HepG2 (cell line): Measurements from ENCODE around the gene HPS3. TPM values are rescaled to one million over a fixed set of nuclear protein-coding genes. Genes with fewer than 3 reads are reported as not detected.

Source experiments
- ATAC-seq: fragments of 200-7000 bp; cut with Tn5 transposase; 3 replicates; pipeline ENCODE4 v1.9.1; 2020; ENCODE audit warnings: mild to moderate bottlenecking, moderate library complexity
- BruUV-seq: library from RNA; stranded (reverse); fragments of 400-500 nt; replicated peaks from 2 replicates; lab custom pipeline; 2021; lab: Mats Ljungman, UMichigan
- CTCF ChIA-PET: fragments of 300-600 bp; formaldehyde crosslinking; extraction: SDS; loops from one replicate; lab custom pipeline; 2021; ENCODE audit warnings: low total read pairs, inconsistent platforms, low intra/inter-chr PET ratio; lab: Yijun Ruan, JAX
- POLR2A ChIA-PET: fragments of 350-600 bp; sonication (Branson Sonifier 250); formaldehyde crosslinking; loops from one replicate; lab custom pipeline; 2020; ENCODE audit warnings: antibody characterized with exemption, inconsistent platforms; lab: Yijun Ruan, JAX
- DNase-seq: peaks from one replicate; pipeline ENCODE4 v3.0.0-alpha.2; 2015; ENCODE audit warnings: low spot score
- FAIRE-seq: peaks from 3 replicates; lab custom pipeline; 2011; peaks lifted over from hg19 to GRCh38; lab: Jason Lieb, UNC
- H2AFZ ChIP-seq: one replicate; pipeline ENCODE4 v1.6.1; 2011; ENCODE audit warnings: low read length, inconsistent platforms
- H3K27ac ChIP-seq: fragments of 300-600 bp; 3 replicates; pipeline ENCODE4 v1.8.0; 2011; ENCODE audit warnings: mixed run types, mild to moderate bottlenecking, mixed read lengths, low read length, inconsistent platforms; ENCODE audit not compliant: insufficient read depth; ENCODE audit errors: extremely low read length
- H3K27me3 ChIP-seq, 2 experiments: fragments of 200-600 bp in 1 of 2; 2 replicates in 1 of 2; 3 replicates in 1 of 2; pipeline versions ENCODE4 v1.6.0 to v1.8.0; 2011; ENCODE audit warnings: low read length in 2 of 2, mild to moderate bottlenecking in 2 of 2, moderate library complexity in 2 of 2, inconsistent platforms in 1 of 2; ENCODE audit not compliant: insufficient read depth in 2 of 2, control insufficient read depth in 1 of 2
- H3K36me3 ChIP-seq, 2 experiments: fragments of 200-600 bp in 1 of 2; replicated peaks in 1 of 2; 2 replicates in 1 of 2; 3 replicates in 1 of 2; pipeline versions ENCODE4 v1.5.1 to v1.8.0; 2011; ENCODE audit warnings: low read length in 2 of 2, inconsistent platforms in 1 of 2; ENCODE audit not compliant: insufficient read depth in 2 of 2, control insufficient read depth in 1 of 2
- H3K4me1 ChIP-seq: 2 replicates; pipeline ENCODE4 v1.5.1; 2012; ENCODE audit warnings: low read length, inconsistent platforms; ENCODE audit not compliant: insufficient read depth
- H3K4me2 ChIP-seq: 2 replicates; pipeline ENCODE4 v1.6.0; 2011; ENCODE audit warnings: low read depth, low read length, inconsistent platforms
- H3K4me3 ChIP-seq, 3 experiments: fragments of 200-600 bp in 1 of 3; sonication (generic), shearing (Covaris generic) in 1 of 3; replicated peaks in 1 of 3; 2 replicates each; pipeline ENCODE4 v1.5.1; 2011 to 2016; ENCODE audit warnings: low read length in 3 of 3, inconsistent platforms in 2 of 3, low read depth in 2 of 3, mild to moderate bottlenecking in 2 of 3, control low read depth in 1 of 3, mixed read lengths in 1 of 3; ENCODE audit not compliant: insufficient read depth in 1 of 3
- H3K79me2 ChIP-seq: one replicate; pipeline ENCODE4 v1.6.1; 2011; ENCODE audit warnings: low read length, inconsistent platforms; ENCODE audit not compliant: insufficient read depth
- H3K9ac ChIP-seq: 2 replicates; pipeline ENCODE4 v1.6.0; 2011; ENCODE audit warnings: mild to moderate bottlenecking, low read depth, low read length, inconsistent platforms; ENCODE audit not compliant: insufficient read depth
- H3K9me3 ChIP-seq: 2 replicates; pipeline ENCODE4 v1.5.1; 2012; ENCODE audit warnings: mild to moderate bottlenecking, low read length
- H4K20me1 ChIP-seq: 2 replicates; pipeline ENCODE4 v1.6.0; 2011; ENCODE audit warnings: inconsistent platforms, mild to moderate bottlenecking, low read length, moderate library complexity; ENCODE audit not compliant: insufficient read depth
- EP300 ChIP-seq, 3 experiments: sonication (generic) in 1 of 3; formaldehyde crosslinking in 1 of 3; IDR thresholded peaks; 2 replicates each; pipeline versions ENCODE4 v1.5.1 to v1.6.1; 2011 to 2020; ENCODE audit warnings: low read depth in 2 of 3, low read length in 2 of 3, borderline replicate concordance in 1 of 3, improper control_type of control experiment in 1 of 3, mild to moderate bottlenecking in 1 of 3, missing genetic modification reagents in 1 of 3, moderate library complexity in 1 of 3
- HNRNPLL ChIP-seq: fragments of 200-400 bp; formaldehyde crosslinking; IDR thresholded peaks from 2 replicates; pipeline ENCODE4 v1.6.1; 2017; ENCODE audit warnings: mild to moderate bottlenecking, low read depth, low read length; ENCODE audit not compliant: poor library complexity, severe bottlenecking
- HOXA9 ChIP-seq: sonication (generic); formaldehyde crosslinking; IDR thresholded peaks from 2 replicates; pipeline ENCODE4 v1.8.1; 2022; ENCODE audit warnings: missing genetic modification reagents, mild to moderate bottlenecking, moderate library complexity, borderline replicate concordance
- NR2C2 ChIP-seq: sonication (generic); formaldehyde crosslinking; IDR thresholded peaks from 2 replicates; pipeline ENCODE4 v1.4.0; 2020; ENCODE audit warnings: missing genetic modification reagents, mild to moderate bottlenecking, moderate library complexity, borderline replicate concordance
- TFAP4 ChIP-seq: sonication (generic); IDR thresholded peaks from 2 replicates; pipeline ENCODE4 v1.6.1; 2016; ENCODE audit warnings: low read depth, borderline replicate concordance
- ZNF773 ChIP-seq: sonication (generic); formaldehyde crosslinking; IDR thresholded peaks from 2 replicates; pipeline ENCODE4 v1.4.0; 2020; ENCODE audit warnings: missing genetic modification reagents, borderline replicate concordance
- WGBS: methylation state at CpG from one replicate; pipeline ENCODE4 v1.1.6; 2017; ENCODE audit warnings: low lambda C conversion rate; 5-methylcytosine and 5-hydroxymethylcytosine counted together
- in situ Hi-C: cut with HindIII; loops from 2 replicates; pipeline ENCODE4 v1.10.0; 2017; ENCODE audit warnings: low pct_unique_long_range_greater_than_20kb; ENCODE audit not compliant: extremely low pct_ligation_motif_present
- intact Hi-C: fragments of 100-400 bp; cut with micrococcal nuclease; formaldehyde crosslinking; loops from one replicate; pipeline ENCODE4 v1.10.0; 2022; ENCODE audit not compliant: unreplicated experiment
- polyA plus RNA-seq, 8 experiments: library from polyadenylated mRNA; depleted of rRNA in 3 of 8; stranded (reverse) in 7 of 8; unstranded in 1 of 8; fragments of >200 nt; fragmentation: Illumina TruSeq in 4 of 8; extraction: Trizol in 4 of 8; gene quantifications; 2 replicates each; pipeline versions ENCODE4 v1.2.1 to v1.2.3, GENCODE V29; 2011 to 2016; ENCODE audit warnings: low read depth in 4 of 8, missing spikeins in 1 of 8, mixed read lengths in 1 of 8; ENCODE audit not compliant: insufficient read depth in 1 of 8
- total RNA-seq, 5 experiments: library from RNA; depleted of rRNA; stranded (reverse); fragments of >200 nt; fragmentation: Illumina TruSeq; extraction: Trizol; gene quantifications; 2 replicates each; pipeline ENCODE4 v1.2.3, GENCODE V29; 2016; ENCODE audit warnings: low read depth in 1 of 5
- TF ChIP-seq, protein P1 (sequence below): sonication (generic); formaldehyde crosslinking; IDR thresholded peaks from 2 replicates; pipeline ENCODE4 v1.8.1; 2023; ENCODE audit warnings: missing genetic modification reagents, inconsistent platforms, borderline replicate concordance
- TF ChIP-seq, protein P2 (sequence below): sonication (generic); formaldehyde crosslinking; conservative IDR thresholded peaks from 2 replicates; pipeline ENCODE4 v1.4.0; 2020; ENCODE audit warnings: mild to moderate bottlenecking, missing genetic modification reagents, moderate library complexity
- TF ChIP-seq, protein P3 (sequence below): sonication (generic); formaldehyde crosslinking; IDR thresholded peaks from 2 replicates; pipeline ENCODE4 v1.5.0; 2020; ENCODE audit warnings: missing genetic modification reagents

The HPS3 gene
- total and polyA plus RNA-seq, 2 of the 13 experiments (the other 11 are each of a cell fraction or from before 2014, with no cell fraction given) = 9.5 to 18.9 TPM

DNA sequence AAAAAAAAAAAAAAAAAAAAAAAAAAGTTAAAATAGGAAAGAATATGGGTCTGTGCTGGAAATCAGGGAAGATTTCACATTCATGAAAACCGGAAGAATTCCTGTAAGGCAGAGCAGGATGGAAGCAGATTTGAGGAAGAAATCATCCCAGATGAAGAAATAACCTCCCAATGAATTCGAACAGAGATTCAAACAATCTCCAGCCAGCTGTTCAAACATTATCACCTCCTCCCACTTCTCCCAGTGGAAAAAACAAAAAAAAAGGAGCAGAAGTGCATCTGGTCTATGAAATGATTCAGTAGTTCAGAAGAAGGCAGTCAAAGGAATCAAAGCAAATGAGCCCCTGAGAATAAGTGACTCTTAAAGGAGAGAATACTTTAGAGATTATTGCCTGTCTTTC is 59.1 kb downstream of the HPS3 start:
- FAIRE-seq (no peak), DNase-seq (no peak), ATAC-seq (no peak)
- no peak overlapping the region for H2AFZ ChIP-seq
- no peak overlapping the region for H3K9ac ChIP-seq
- POLR2A ChIA-PET = no interaction called here
- TF ChIP-seq, protein P1, sequence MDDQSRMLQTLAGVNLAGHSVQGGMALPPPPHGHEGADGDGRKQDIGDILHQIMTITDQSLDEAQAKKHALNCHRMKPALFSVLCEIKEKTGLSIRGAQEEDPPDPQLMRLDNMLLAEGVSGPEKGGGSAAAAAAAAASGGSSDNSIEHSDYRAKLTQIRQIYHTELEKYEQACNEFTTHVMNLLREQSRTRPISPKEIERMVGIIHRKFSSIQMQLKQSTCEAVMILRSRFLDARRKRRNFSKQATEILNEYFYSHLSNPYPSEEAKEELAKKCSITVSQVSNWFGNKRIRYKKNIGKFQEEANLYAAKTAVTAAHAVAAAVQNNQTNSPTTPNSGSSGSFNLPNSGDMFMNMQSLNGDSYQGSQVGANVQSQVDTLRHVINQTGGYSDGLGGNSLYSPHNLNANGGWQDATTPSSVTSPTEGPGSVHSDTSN (CRISPR knock-in tag) = no peak
- TF ChIP-seq NR2C2 (CRISPR knock-in tag) (no peak), ZNF773 (CRISPR knock-in tag) (no peak), TFAP4 (peak; percentile 34; the same call in 1 of the 2 replicates)
- intact Hi-C loops (no loop called here), in situ Hi-C loops (no loop called here)
- H3K36me3 ChIP-seq = peaks cover 9 to 60% of the 10 kb centered on the region in 2 experiments
- no peaks in the 10 kb centered on the region for H3K9me3 ChIP-seq
- BruUV-seq = no TSS peak
- WGBS = 96% methylated on average over 2 of the region's 2 CpGs
- H3K27ac ChIP-seq = no peak overlapping the region
- no peaks in the 10 kb centered on the region for H3K79me2 ChIP-seq
- H3K4me2 ChIP-seq = no peak overlapping the region
- no peaks in the 10 kb centered on the region for H3K4me1 ChIP-seq
- no peaks in the 10 kb centered on the region for H3K27me3 ChIP-seq
- CTCF ChIA-PET = no interaction called here
- H4K20me1 ChIP-seq = no peaks in the 10 kb centered on the region
- H3K4me3 ChIP-seq = no peak overlapping the region

GRCh38 chr3:149195221-149195620 is 65.8 kb downstream of the HPS3 start:
- in situ Hi-C loops = no loop called here
- ATAC-seq = no peak
- Histone ChIP-seq H3K9me3 (no peaks in the 10 kb centered on the region), H3K27me3 (no peaks in the 10 kb centered on the region), H2AFZ (no peak overlapping the region), H3K36me3 (peaks cover 11 to 65% of the 10 kb centered on the region in 2 experiments), H3K79me2 (no peaks in the 10 kb centered on the region), H3K27ac (no peak overlapping the region), H3K4me1 (no peaks in the 10 kb centered on the region), H4K20me1 (no peaks in the 10 kb centered on the region), H3K9ac (no peak overlapping the region), H3K4me3 (no peak overlapping the region), H3K4me2 (no peak overlapping the region)
- DNase-seq = no peak
- CTCF ChIA-PET = no interaction called here
- POLR2A ChIA-PET = no interaction called here
- no TSS peak for BruUV-seq
- WGBS = 96% methylated on average over 1 of the region's 1 CpG
- FAIRE-seq = no peak
- intact Hi-C loops = no loop called here
- TF ChIP-seq HOXA9 (CRISPR knock-in tag) (no peak), HNRNPLL (no peak), EP300 (IDR thresholded peaks at IDR 0.05; ENCODE audit: low read depth in 2 of 2, low read length in 2 of 2) (no peak), EP300 (CRISPR knock-in tag; IDR thresholded peaks at IDR 0.05; ENCODE audit: borderline replicate concordance) (no peak)
- TF ChIP-seq, protein P2, sequence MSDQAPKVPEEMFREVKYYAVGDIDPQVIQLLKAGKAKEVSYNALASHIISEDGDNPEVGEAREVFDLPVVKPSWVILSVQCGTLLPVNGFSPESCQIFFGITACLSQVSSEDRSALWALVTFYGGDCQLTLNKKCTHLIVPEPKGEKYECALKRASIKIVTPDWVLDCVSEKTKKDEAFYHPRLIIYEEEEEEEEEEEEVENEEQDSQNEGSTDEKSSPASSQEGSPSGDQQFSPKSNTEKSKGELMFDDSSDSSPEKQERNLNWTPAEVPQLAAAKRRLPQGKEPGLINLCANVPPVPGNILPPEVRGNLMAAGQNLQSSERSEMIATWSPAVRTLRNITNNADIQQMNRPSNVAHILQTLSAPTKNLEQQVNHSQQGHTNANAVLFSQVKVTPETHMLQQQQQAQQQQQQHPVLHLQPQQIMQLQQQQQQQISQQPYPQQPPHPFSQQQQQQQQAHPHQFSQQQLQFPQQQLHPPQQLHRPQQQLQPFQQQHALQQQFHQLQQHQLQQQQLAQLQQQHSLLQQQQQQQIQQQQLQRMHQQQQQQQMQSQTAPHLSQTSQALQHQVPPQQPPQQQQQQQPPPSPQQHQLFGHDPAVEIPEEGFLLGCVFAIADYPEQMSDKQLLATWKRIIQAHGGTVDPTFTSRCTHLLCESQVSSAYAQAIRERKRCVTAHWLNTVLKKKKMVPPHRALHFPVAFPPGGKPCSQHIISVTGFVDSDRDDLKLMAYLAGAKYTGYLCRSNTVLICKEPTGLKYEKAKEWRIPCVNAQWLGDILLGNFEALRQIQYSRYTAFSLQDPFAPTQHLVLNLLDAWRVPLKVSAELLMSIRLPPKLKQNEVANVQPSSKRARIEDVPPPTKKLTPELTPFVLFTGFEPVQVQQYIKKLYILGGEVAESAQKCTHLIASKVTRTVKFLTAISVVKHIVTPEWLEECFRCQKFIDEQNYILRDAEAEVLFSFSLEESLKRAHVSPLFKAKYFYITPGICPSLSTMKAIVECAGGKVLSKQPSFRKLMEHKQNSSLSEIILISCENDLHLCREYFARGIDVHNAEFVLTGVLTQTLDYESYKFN (CRISPR knock-in tag) = no peak
- TF ChIP-seq, protein P3, sequence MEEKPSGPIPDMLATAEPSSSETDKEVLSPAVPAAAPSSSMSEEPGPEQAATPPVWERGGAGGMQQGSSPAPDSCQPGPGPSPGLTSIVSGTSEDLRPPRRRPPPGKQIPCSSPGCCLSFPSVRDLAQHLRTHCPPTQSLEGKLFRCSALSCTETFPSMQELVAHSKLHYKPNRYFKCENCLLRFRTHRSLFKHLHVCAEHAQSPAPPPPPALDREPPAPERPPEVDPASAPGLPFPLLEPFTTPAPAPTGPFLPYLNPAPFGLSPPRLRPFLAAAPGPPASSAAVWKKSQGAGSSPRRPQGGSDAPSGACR (CRISPR knock-in tag) = no peak
